Neural crest cell (in vitro differentiated cells): Measurements from ENCODE around the gene TCF25. TPM values are rescaled to one million over a fixed set of nuclear protein-coding genes. Genes with fewer than 3 reads are reported as not detected.

Source experiments
- DNase-seq: peaks from one replicate; pipeline ENCODE4 v3.0.0; 2021; ENCODE audit warnings: low read depth, mixed read lengths, low spot score
- H3K27ac Mint-ChIP-seq: one replicate; pipeline ENCODE4 v1.8.0; 2021; ENCODE audit warnings: mild to moderate bottlenecking, mixed read lengths; ENCODE audit not compliant: unreplicated experiment
- H3K27me3 Mint-ChIP-seq: 2 replicates; pipeline ENCODE4 v1.8.0; 2021; ENCODE audit warnings: low read depth, mild to moderate bottlenecking, mixed read lengths
- H3K36me3 Mint-ChIP-seq: 2 replicates; pipeline ENCODE4 v1.8.0; 2021; ENCODE audit warnings: low read depth, mild to moderate bottlenecking, mixed read lengths
- H3K4me1 Mint-ChIP-seq: 2 replicates; pipeline ENCODE4 v1.8.0; 2021; ENCODE audit warnings: mixed read lengths
- H3K4me3 Mint-ChIP-seq: one replicate; pipeline ENCODE4 v1.8.0; 2021; ENCODE audit warnings: mild to moderate bottlenecking, mixed read lengths
- H3K9me3 Mint-ChIP-seq: 2 replicates; pipeline ENCODE4 v1.8.0; 2021; ENCODE audit warnings: mixed read lengths
- CTCF ChIP-seq: fragments of 200-600 bp; sonication (generic); conservative IDR thresholded peaks from 2 replicates; pipeline ENCODE4 v1.5.0; 2021; ENCODE audit warnings: antibody characterized with exemption, mild to moderate bottlenecking
- total RNA-seq: library from RNA; stranded (reverse); gene quantifications from 2 replicates; pipeline ENCODE4 v1.2.1, GENCODE V29; 2021

TCF25 gene
- total RNA-seq, 1 donor from 2014 or later: 209 TPM

GRCh38 chr16:89881368-89881730 is 8.0 kb downstream of the TCF25 start:
- H3K27me3 Mint-ChIP-seq: no peaks in the 10 kb centered on the region
- no peak for DNase-seq
- no peak overlapping the region for H3K4me3 Mint-ChIP-seq
- H3K4me1 Mint-ChIP-seq: no peaks in the 10 kb centered on the region
- peaks cover 17% of the 10 kb centered on the region for H3K36me3 Mint-ChIP-seq
- TF ChIP-seq CTCF: no peak
- H3K9me3 Mint-ChIP-seq: no peaks in the 10 kb centered on the region
- no peak overlapping the region for H3K27ac Mint-ChIP-seq

GRCh38 chr16:89883346-89884040 is 10.1 kb downstream of the TCF25 start:
- TF ChIP-seq CTCF: no peak
- no peaks in the 10 kb centered on the region for H3K27me3 Mint-ChIP-seq
- H3K36me3 Mint-ChIP-seq: peaks cover 19% of the 10 kb centered on the region
- H3K4me1 Mint-ChIP-seq: no peaks in the 10 kb centered on the region
- no peak overlapping the region for H3K4me3 Mint-ChIP-seq
- no peak overlapping the region for H3K27ac Mint-ChIP-seq
- DNase-seq: no peak
- no peaks in the 10 kb centered on the region for H3K9me3 Mint-ChIP-seq

- TF ChIP-seq CTCF: no peak
- no peak overlapping the region for H3K27ac Mint-ChIP-seq
- no peaks in the 10 kb centered on the region for H3K27me3 Mint-ChIP-seq
- H3K9me3 Mint-ChIP-seq: no peaks in the 10 kb centered on the region
- H3K36me3 Mint-ChIP-seq: peaks cover 19% of the 10 kb centered on the region
- DNase-seq: no peak
- H3K4me3 Mint-ChIP-seq: no peak overlapping the region
- H3K4me1 Mint-ChIP-seq: no peaks in the 10 kb centered on the region
These were observed 10.6 kb downstream of the TCF25 start for GRCh38 chr16:89884041-89884421.

GRCh38 chr16:89887243-89887642 is 13.9 kb downstream of the TCF25 start:
- Mint-ChIP-seq H3K9me3 (no peaks in the 10 kb centered on the region), H3K36me3 (peaks cover 22% of the 10 kb centered on the region), H3K4me3 (no peak overlapping the region), H3K27ac (no peak overlapping the region), H3K27me3 (no peaks in the 10 kb centered on the region), H3K4me1 (peaks cover 10% of the 10 kb centered on the region)
- TF ChIP-seq CTCF: no peak
- no peak for DNase-seq

GRCh38 chr16:89890200-89890599 is 16.8 kb downstream of the TCF25 start:
- H3K4me3 Mint-ChIP-seq: no peak overlapping the region
- H3K27me3 Mint-ChIP-seq: no peaks in the 10 kb centered on the region
- H3K9me3 Mint-ChIP-seq: no peaks in the 10 kb centered on the region
- peaks cover 12% of the 10 kb centered on the region for H3K36me3 Mint-ChIP-seq
- no peak for DNase-seq
- peak overlapping the region; percentile 83 for H3K27ac Mint-ChIP-seq
- peaks cover 10% of the 10 kb centered on the region for H3K4me1 Mint-ChIP-seq
- no peak for TF ChIP-seq CTCF
